ENCODE results near the gene HS3ST5. TPM values are rescaled to one million over a fixed set of nuclear protein-coding genes. Genes with fewer than 3 reads are reported as not detected.

The HS3ST5 gene
- total RNA-seq, 1 experiment from 2014 or later: 8.7 TPM

GRCh38 chr6:114287461-114287860 is 55.4 kb downstream of the HS3ST5 start:
- ChIA-PET CTCF (no interaction called here), POLR2A (no interaction called here)
- H3K4me3 Mint-ChIP-seq: no peak overlapping the region
- H3K36me3 Mint-ChIP-seq: peaks cover 5% of the 10 kb centered on the region; the same call in 1 of the 2 replicates
- peak overlapping the region; percentile 64 for H3K27ac Mint-ChIP-seq
- peaks cover 38% of the 10 kb centered on the region for H3K4me1 Mint-ChIP-seq
- H3K27me3 Mint-ChIP-seq (ENCODE audit: low read depth): no peaks in the 10 kb centered on the region
- DNase-seq (ENCODE audit: low spot score) (no peak), ATAC-seq (no peak)
- TF ChIP-seq CREB1 (CRISPR knock-in tag; IDR thresholded peaks at IDR 0.05) (no peak), ZNF138 (CRISPR knock-in tag; conservative IDR thresholded peaks at IDR 0.05) (no peak), ZNF232 (CRISPR knock-in tag; IDR thresholded peaks at IDR 0.05) (no peak)
- H3K9me3 Mint-ChIP-seq: no peaks in the 10 kb centered on the region; the same call in 1 of the 2 replicates

GRCh38 chr6:114286211-114286610 is 56.6 kb downstream of the HS3ST5 start:
- Mint-ChIP-seq H3K9me3 (no peaks in the 10 kb centered on the region), H3K27ac (no peak overlapping the region), H3K36me3 (peaks cover 5% of the 10 kb centered on the region; the same call in 1 of the 2 replicates), H3K4me1 (peaks cover 46% of the 10 kb centered on the region), H3K4me3 (no peak overlapping the region), H3K27me3 (ENCODE audit: low read depth) (no peaks in the 10 kb centered on the region)
- DNase-seq (ENCODE audit: low spot score) (no peak), ATAC-seq (no peak)
- TF ChIP-seq E2F1 (CRISPR knock-in tag; IDR thresholded peaks at IDR 0.05) (no peak), CREM (CRISPR knock-in tag; IDR thresholded peaks at IDR 0.05) (no peak), JUN (CRISPR knock-in tag; IDR thresholded peaks at IDR 0.05) (no peak), CREB1 (CRISPR knock-in tag; IDR thresholded peaks at IDR 0.05) (no peak), FOXP4 (CRISPR knock-in tag; IDR thresholded peaks at IDR 0.05) (no peak), MLX (CRISPR knock-in tag; IDR thresholded peaks at IDR 0.05) (no peak), ZNF281 (CRISPR knock-in tag; IDR thresholded peaks at IDR 0.05) (no peak), GABPB1 (CRISPR knock-in tag; IDR thresholded peaks at IDR 0.05) (no peak), PRRX2 (CRISPR knock-in tag; IDR thresholded peaks at IDR 0.05) (no peak), SMAD4 (CRISPR knock-in tag; IDR thresholded peaks at IDR 0.05) (no peak), ZNF423 (CRISPR knock-in tag; IDR thresholded peaks at IDR 0.05) (no peak), JAZF1 (CRISPR knock-in tag; IDR thresholded peaks at IDR 0.05) (no peak), ZNF671 (CRISPR knock-in tag; IDR thresholded peaks at IDR 0.05) (no peak), ZNF416 (CRISPR knock-in tag; IDR thresholded peaks at IDR 0.05) (no peak), ATF2 (CRISPR knock-in tag; IDR thresholded peaks at IDR 0.05; ENCODE audit: borderline replicate concordance, low read depth) (no peak), PRDM15 (CRISPR knock-in tag; IDR thresholded peaks at IDR 0.05) (no peak)
- ChIA-PET POLR2A (no interaction called here), CTCF (no interaction called here)

Measured in WTC11 (cell line).